Suprapubic skin (tissue), 4 donors: ENCODE results near the gene SRSF9. TPM values are rescaled to one million over a fixed set of nuclear protein-coding genes. Genes with fewer than 3 reads are reported as not detected.

Source experiments
- DNase-seq, 2 donors: peaks; one replicate each; pipeline ENCODE4 v3.0.0-alpha.2; 2019; ENCODE audit warnings: low spot score in 2 of 2
- H3K27ac ChIP-seq: fragments of 200-600 bp; sonication (generic); one replicate; pipeline ENCODE4 v1.5.1; 2019
- H3K27me3 ChIP-seq: fragments of 200-600 bp; sonication (generic); one replicate; pipeline ENCODE4 v1.5.1; 2019
- H3K36me3 ChIP-seq: fragments of 200-600 bp; sonication (generic); one replicate; pipeline ENCODE4 v1.5.1; 2019
- H3K4me1 ChIP-seq: fragments of 200-600 bp; sonication (generic); one replicate; pipeline ENCODE4 v1.5.1; 2019
- H3K4me3 ChIP-seq: fragments of 200-600 bp; sonication (generic); one replicate; pipeline ENCODE4 v1.5.1; 2019; ENCODE audit warnings: mild to moderate bottlenecking
- H3K9me3 ChIP-seq: fragments of 200-600 bp; sonication (generic); one replicate; pipeline ENCODE4 v1.5.1; 2019
- EP300 ChIP-seq: sonication (generic); formaldehyde crosslinking; IDR thresholded peaks from one replicate; pipeline ENCODE4 v1.6.1; 2017; ENCODE audit warnings: antibody characterized with exemption
- POLR2A ChIP-seq, 2 donors: fragments of 450-650 bp; IDR thresholded peaks; one replicate each; pipeline ENCODE4 v1.6.1; 2017; ENCODE audit warnings: antibody characterized with exemption in 2 of 2, mild to moderate bottlenecking in 2 of 2, moderate library complexity in 2 of 2
- POLR2AphosphoS5 ChIP-seq, 3 donors: sonication (generic); formaldehyde crosslinking; IDR thresholded peaks; one replicate each; pipeline ENCODE4 v1.6.1; 2017; ENCODE audit warnings: antibody characterized with exemption in 3 of 3
- WGBS: methylation state at CpG from one replicate; pipeline ENCODE4 v1.1.5; 2018; 5-methylcytosine and 5-hydroxymethylcytosine counted together
- total RNA-seq, 4 donors: library from RNA; depleted of rRNA; stranded (reverse); fragments of >200 nt; gene quantifications; one replicate each; pipeline ENCODE4 v1.1.0, GENCODE V29; 2016
- TF ChIP-seq, protein P1 (sequence below), 2 donors: fragments of 200-600 bp in 1 of 2; fragments of 450-650 bp in 1 of 2; sonication (generic) in 1 of 2; IDR thresholded peaks; one replicate each; pipeline ENCODE4 v1.5.1; 2016 to 2019; ENCODE audit warnings: antibody characterized with exemption in 2 of 2, mild to moderate bottlenecking in 1 of 2, moderate library complexity in 1 of 2

Gene SRSF9
- total RNA-seq, 4 donors from 2014 or later: 51.5 to 98.5 (median 73.0) TPM

DNA sequence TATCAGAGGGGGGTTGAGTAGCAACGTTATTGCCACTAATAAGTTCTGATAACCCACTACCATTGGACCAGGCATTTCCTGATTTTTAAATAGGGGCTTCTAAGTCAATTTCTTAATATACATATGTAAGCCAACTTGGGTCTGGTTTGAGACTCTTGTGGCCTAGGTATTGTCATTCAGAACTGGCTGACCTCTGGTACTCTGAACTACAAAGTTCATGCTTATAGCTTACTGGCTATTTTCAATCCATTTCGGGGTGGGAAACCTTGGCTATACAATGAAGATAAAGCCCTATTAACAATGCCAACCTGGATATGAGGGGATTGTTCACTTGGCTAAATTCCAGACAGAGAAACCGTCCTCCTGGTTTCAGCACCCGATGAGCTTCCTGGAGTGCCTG is 35.0 kb upstream of the SRSF9 start:
- Histone ChIP-seq H3K36me3 (peaks cover 46% of the 10 kb centered on the region), H3K4me1 (no peaks in the 10 kb centered on the region), H3K4me3 (no peak overlapping the region), H3K9me3 (no peaks in the 10 kb centered on the region), H3K27me3 (no peaks in the 10 kb centered on the region), H3K27ac (no peak overlapping the region)
- 77% methylated on average over 4 of the region's 4 CpGs for WGBS
- no peak for DNase-seq
- TF ChIP-seq POLR2AphosphoS5 (IDR thresholded peaks at IDR 0.05): no peak
- TF ChIP-seq, protein P1, sequence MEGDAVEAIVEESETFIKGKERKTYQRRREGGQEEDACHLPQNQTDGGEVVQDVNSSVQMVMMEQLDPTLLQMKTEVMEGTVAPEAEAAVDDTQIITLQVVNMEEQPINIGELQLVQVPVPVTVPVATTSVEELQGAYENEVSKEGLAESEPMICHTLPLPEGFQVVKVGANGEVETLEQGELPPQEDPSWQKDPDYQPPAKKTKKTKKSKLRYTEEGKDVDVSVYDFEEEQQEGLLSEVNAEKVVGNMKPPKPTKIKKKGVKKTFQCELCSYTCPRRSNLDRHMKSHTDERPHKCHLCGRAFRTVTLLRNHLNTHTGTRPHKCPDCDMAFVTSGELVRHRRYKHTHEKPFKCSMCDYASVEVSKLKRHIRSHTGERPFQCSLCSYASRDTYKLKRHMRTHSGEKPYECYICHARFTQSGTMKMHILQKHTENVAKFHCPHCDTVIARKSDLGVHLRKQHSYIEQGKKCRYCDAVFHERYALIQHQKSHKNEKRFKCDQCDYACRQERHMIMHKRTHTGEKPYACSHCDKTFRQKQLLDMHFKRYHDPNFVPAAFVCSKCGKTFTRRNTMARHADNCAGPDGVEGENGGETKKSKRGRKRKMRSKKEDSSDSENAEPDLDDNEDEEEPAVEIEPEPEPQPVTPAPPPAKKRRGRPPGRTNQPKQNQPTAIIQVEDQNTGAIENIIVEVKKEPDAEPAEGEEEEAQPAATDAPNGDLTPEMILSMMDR (IDR thresholded peaks at IDR 0.05): no peak
- TF ChIP-seq EP300: no peak
- TF ChIP-seq POLR2A (IDR thresholded peaks at IDR 0.05): no peak

DNA sequence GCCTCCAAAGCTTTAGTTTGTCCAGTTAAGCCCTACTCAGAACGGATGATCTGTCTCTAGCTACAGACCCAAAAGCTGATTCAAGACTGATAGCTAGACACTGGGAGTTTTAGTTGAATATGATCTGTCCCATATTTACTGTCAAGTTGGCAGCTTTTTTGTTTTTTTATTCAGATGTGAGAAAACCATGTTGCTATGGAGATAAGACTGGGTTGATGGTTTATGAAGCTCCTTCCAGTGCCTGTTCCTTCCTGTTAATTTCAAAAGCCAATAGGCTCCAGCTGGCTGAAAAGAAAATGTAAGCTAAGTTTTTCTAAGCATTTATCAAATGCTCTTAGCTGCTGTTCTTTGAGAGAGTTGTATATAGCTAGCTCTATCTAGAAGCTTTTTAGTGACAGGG is 31.0 kb upstream of the SRSF9 start:
- Histone ChIP-seq H3K27ac (no peak overlapping the region), H3K27me3 (no peaks in the 10 kb centered on the region), H3K9me3 (no peaks in the 10 kb centered on the region), H3K4me1 (peaks cover 17% of the 10 kb centered on the region), H3K4me3 (no peak overlapping the region), H3K36me3 (peaks cover 41% of the 10 kb centered on the region)
- no peak for TF ChIP-seq EP300
- no peak for TF ChIP-seq POLR2AphosphoS5 (IDR thresholded peaks at IDR 0.05)
- WGBS: 65% methylated on average over 1 of the region's 1 CpG
- no peak for DNase-seq

DNA sequence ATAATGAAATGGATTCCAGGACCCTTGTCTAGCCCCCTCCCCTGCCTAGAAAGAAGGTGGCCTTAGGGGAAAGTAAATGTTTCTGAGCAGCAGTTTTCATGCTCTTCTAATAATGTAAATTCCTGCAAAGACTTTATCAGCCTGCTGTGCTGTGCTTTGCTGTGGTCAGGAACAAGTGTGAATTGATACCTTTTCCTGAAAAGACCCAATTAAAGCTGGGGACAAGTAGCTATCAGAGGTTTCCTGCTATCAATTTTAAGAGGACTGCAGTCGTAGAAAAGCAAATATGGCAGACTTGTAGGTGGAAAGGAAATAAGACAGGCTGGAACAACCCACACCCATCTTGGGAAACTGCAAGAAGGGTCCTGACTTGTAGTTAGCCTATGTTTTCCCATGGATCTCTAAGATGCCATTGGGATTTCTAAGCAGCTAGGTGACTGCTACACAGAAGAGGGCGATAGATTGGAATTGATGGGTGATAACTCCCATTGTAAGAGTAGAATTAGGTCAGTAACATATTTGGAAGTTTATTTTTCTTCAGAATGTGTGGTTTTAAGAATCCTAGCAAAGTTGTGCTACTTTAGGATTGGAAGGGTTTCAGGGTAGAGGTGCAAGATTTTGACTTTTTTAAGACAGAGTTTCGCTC is 29.4 kb upstream of the SRSF9 start:
- TF ChIP-seq POLR2AphosphoS5 (IDR thresholded peaks at IDR 0.05) (no peak), POLR2A (IDR thresholded peaks at IDR 0.05) (no peak), EP300 (no peak)
- TF ChIP-seq, protein P1 (IDR thresholded peaks at IDR 0.05): no peak
- Histone ChIP-seq H3K27me3 (no peaks in the 10 kb centered on the region), H3K4me3 (no peak overlapping the region), H3K27ac (no peak overlapping the region), H3K4me1 (peaks cover 27% of the 10 kb centered on the region), H3K9me3 (no peaks in the 10 kb centered on the region), H3K36me3 (peaks cover 41% of the 10 kb centered on the region)
- no peak for DNase-seq
- WGBS: 92% methylated on average over 3 of the region's 3 CpGs

DNA sequence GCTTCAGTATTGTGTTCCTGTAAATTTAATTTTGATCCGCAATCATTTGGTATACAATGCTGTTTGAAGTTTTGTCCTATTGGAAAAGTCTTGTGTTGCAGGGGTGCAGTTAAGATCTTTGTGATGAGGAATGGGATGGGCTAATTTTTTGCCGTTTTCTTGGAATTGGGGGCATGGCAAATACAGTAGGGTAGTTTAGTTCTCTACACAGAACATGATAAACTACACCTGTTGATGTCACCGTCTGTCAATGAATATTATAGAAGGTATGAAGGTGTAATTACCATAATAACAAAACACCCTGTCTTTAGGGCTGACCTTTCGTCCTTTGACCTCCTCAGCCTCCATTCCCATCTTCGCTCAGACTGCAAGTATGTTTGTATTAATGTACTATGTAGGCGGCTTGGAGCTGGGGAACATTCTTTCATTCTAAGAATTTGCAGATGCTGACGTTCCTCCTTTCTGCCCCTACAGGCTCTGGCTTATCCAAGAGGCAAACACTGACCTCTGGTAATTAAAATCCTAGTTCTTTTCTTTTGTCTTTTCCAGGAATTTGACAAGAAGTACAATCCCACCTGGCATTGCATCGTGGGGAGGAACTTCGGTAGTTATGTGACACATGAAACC is 28.1 kb upstream of the SRSF9 start:
- Histone ChIP-seq H3K4me1 (peaks cover 27% of the 10 kb centered on the region), H3K27me3 (no peaks in the 10 kb centered on the region), H3K9me3 (no peaks in the 10 kb centered on the region), H3K4me3 (peak overlapping the region; percentile 91), H3K27ac (no peak overlapping the region), H3K36me3 (peaks cover 27% of the 10 kb centered on the region)
- WGBS: 26% methylated on average over 9 of the region's 9 CpGs
- DNase-seq: no peak
- TF ChIP-seq EP300 (no peak), POLR2A (IDR thresholded peaks at IDR 0.05) (no peak), POLR2AphosphoS5 (IDR thresholded peaks at IDR 0.05) (no peak)
- TF ChIP-seq, protein P1 (IDR thresholded peaks at IDR 0.05): no peak

DNA sequence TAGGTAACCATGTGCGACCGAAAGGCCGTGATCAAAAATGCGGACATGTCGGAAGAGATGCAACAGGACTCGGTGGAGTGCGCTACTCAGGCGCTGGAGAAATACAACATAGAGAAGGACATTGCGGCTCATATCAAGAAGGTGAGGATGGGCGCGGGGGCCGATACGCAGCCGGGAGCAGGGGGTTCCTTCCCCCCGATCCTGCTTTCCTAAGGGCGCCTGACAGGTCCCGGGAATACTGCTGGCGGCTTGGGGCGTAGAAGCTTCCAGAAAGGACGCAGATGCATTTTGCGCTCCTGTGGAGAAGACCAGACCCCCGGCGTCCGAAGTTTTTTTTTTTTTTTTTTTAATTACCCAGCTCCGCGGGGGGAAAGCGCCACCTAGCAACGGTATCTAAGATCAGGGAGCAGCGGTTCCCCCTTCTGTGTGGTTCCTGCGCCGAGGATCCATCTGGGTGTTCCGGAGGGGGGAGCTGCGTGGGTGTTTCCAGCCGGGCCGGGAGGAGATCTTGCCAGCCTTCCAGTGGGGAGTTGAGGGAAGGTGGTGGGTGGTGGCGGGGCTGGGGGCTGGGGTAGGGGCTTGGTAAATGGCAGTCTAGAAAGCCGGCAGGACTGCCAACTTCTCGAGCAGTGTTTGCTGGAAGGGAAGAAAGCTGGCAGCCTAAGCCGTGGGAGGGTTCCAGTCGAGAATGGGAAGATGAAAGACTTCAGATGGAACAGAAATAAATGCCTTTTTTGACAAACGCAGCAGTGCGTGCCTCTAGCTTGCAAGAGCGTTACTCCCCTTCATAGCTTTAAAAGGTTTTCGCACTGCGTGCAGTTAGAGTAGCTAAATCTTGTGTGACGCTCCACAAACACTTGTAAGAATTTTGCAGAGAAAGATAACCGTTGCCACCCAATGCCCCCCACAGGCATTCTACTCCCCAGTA is 27.1 kb upstream of the SRSF9 start:
- TF ChIP-seq EP300: no peak
- TF ChIP-seq POLR2AphosphoS5 (IDR thresholded peaks at IDR 0.05): no peak
- TF ChIP-seq, protein P1 (IDR thresholded peaks at IDR 0.05): no peak
- no peak for TF ChIP-seq POLR2A (IDR thresholded peaks at IDR 0.05)
- Histone ChIP-seq H3K9me3 (no peaks in the 10 kb centered on the region), H3K4me1 (peaks cover 27% of the 10 kb centered on the region), H3K4me3 (peak overlapping the region; percentile 91), H3K27ac (peak overlapping the region; percentile 86), H3K27me3 (no peaks in the 10 kb centered on the region), H3K36me3 (peaks cover 25% of the 10 kb centered on the region)
- whole genome bisulfite sequencing: 1% methylated on average over 41 of the region's 47 CpGs
- peak; percentile 74 to 86 for DNase-seq
